GM12878 (cell line): ENCODE results near the gene MAST2. TPM values are rescaled to one million over a fixed set of nuclear protein-coding genes. Genes with fewer than 3 reads are reported as not detected.

ENCODE experiments used
- BHLHE40 ChIP-seq, 2 experiments: fragments of 450-650 bp in 1 of 2; IDR thresholded peaks; 2 replicates each; pipeline ENCODE4 v1.6.1; 2011 to 2017; ENCODE audit warnings: low read depth in 2 of 2, borderline replicate concordance in 1 of 2, improper control_type of control experiment in 1 of 2, low read length in 1 of 2, mild to moderate bottlenecking in 1 of 2
- ESRRA ChIP-seq: IDR thresholded peaks from 2 replicates; pipeline ENCODE4 v1.6.1; 2012; ENCODE audit warnings: mild to moderate bottlenecking, low read length, improper control_type of control experiment
- HDAC6 ChIP-seq: fragments of 200-600 bp; sonication (generic); IDR thresholded peaks from one replicate; pipeline ENCODE4 v1.8.0; 2017; ENCODE audit warnings: antibody characterized with exemption; ENCODE audit not compliant: unreplicated experiment
- IKZF1 ChIP-seq: fragments of 450-650 bp; conservative IDR thresholded peaks from 2 replicates; pipeline ENCODE4 v1.6.1; 2017; ENCODE audit warnings: antibody characterized with exemption, mild to moderate bottlenecking
- IRF4 ChIP-seq: IDR thresholded peaks from 2 replicates; pipeline ENCODE4 v1.6.1; 2011; ENCODE audit warnings: low read depth, low read length
- MTA3 ChIP-seq: IDR thresholded peaks from 2 replicates; pipeline ENCODE4 v1.6.1; 2012; ENCODE audit warnings: low read length, inconsistent platforms, borderline replicate concordance
- POLR2AphosphoS2 ChIP-seq: IDR thresholded peaks from 2 replicates; pipeline ENCODE4 v1.6.1; 2011; ENCODE audit warnings: low read depth, mild to moderate bottlenecking, low read length, improper control_type of control experiment, moderate library complexity
- RB1 ChIP-seq: fragments of 450-650 bp; formaldehyde crosslinking; IDR thresholded peaks from 2 replicates; pipeline ENCODE4 v1.6.1; 2017; ENCODE audit warnings: mild to moderate bottlenecking, borderline replicate concordance
- RCOR1 ChIP-seq: conservative IDR thresholded peaks from 2 replicates; pipeline ENCODE4 v1.6.1; 2012; ENCODE audit warnings: low read depth, low read length, improper control_type of control experiment
- SUPT20H ChIP-seq: IDR thresholded peaks from 2 replicates; pipeline ENCODE4 v1.6.1; 2011; ENCODE audit warnings: low read depth, mild to moderate bottlenecking, low read length, moderate library complexity, borderline replicate concordance; ENCODE audit not compliant: control insufficient read depth
- YY1 ChIP-seq: IDR thresholded peaks from 2 replicates; pipeline ENCODE4 v1.6.1; 2011; ENCODE audit warnings: low read depth, mild to moderate bottlenecking, low read length
- polyA plus RNA-seq, 11 experiments: library from polyadenylated mRNA; depleted of rRNA in 4 of 11; unstranded in 6 of 11; stranded (reverse) in 5 of 11; fragments of >200 nt; fragmentation: Nextera tagmentation in 4 of 11; fragmentation: Illumina TruSeq in 1 of 11; extraction: Ambion mirVana in 4 of 11; extraction: Trizol in 1 of 11; gene quantifications; 1 replicate in 1 of 11; 2 replicates in 10 of 11; pipeline versions ENCODE4 v1.2.1 to v1.2.3, GENCODE V29; 2011 to 2016; ENCODE audit warnings: inconsistent platforms in 2 of 11, missing spikeins in 2 of 11, low read depth in 1 of 11
- total RNA-seq, 4 experiments: library from RNA; depleted of rRNA in 3 of 4; stranded (reverse); fragments of >200 nt in 3 of 4; fragmentation: Illumina TruSeq in 1 of 4; extraction: Trizol in 1 of 4; gene quantifications; 2 replicates each; pipeline versions ENCODE4 v1.2.1 to v1.2.3, GENCODE V29; 2013 to 2021
- TF ChIP-seq, protein P1 (sequence below): fragments of 450-650 bp; IDR thresholded peaks from 2 replicates; pipeline ENCODE4 v1.6.1; 2014; ENCODE audit warnings: mild to moderate bottlenecking
- TF ChIP-seq, protein P2 (sequence below): IDR thresholded peaks from 2 replicates; pipeline ENCODE4 v1.6.1; 2011; ENCODE audit warnings: borderline replicate concordance, low read depth, mild to moderate bottlenecking, moderate library complexity, low read length; ENCODE audit not compliant: insufficient read depth, poor library complexity, severe bottlenecking
- TF ChIP-seq, protein P3 (sequence below): fragments of 450-650 bp; IDR thresholded peaks from 2 replicates; pipeline ENCODE4 v1.6.1; 2017; ENCODE audit warnings: mild to moderate bottlenecking, moderate library complexity
- TF ChIP-seq, protein P4 (sequence below): fragments of 450-650 bp; IDR thresholded peaks from 2 replicates; pipeline ENCODE4 v1.6.1; 2016; ENCODE audit warnings: mild to moderate bottlenecking, moderate library complexity, borderline replicate concordance
- TF ChIP-seq, protein P5 (sequence below): fragments of 450-650 bp; IDR thresholded peaks from 2 replicates; pipeline ENCODE4 v1.6.1; 2017; ENCODE audit warnings: antibody characterized with exemption, mild to moderate bottlenecking, moderate library complexity

Gene MAST2
- total and polyA plus RNA-seq, 10 of the 15 experiments (the other 5 are each of a cell fraction or from before 2014, with no cell fraction given), result 1.0 to 28.7 (median 13.8) TPM

DNA sequence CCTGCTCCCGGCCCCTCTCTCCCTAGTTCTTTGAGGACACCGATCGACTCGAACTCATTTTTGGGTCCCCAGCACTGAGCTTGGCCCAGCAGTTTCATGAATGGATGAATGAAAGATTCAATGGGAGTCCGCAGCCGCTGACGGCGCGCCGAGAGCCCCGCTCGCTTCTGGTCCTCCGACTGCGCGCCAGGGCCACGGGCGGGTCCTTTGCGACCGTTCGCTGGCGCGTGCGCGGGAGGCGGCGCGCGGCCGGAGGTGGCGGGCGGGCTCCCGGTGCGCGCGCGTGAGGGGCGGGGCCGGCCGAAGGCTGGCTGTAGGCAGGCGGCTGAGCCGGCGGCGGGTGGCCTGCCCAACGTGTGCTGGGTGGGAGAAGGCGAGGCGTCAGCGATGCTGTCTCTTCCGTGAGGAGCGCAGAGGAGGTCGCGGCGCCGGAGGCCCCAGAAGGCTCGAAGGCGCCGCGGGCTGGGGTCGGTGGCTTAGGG, at the start of gene MAST2 (continued):
- TF ChIP-seq, protein P1, sequence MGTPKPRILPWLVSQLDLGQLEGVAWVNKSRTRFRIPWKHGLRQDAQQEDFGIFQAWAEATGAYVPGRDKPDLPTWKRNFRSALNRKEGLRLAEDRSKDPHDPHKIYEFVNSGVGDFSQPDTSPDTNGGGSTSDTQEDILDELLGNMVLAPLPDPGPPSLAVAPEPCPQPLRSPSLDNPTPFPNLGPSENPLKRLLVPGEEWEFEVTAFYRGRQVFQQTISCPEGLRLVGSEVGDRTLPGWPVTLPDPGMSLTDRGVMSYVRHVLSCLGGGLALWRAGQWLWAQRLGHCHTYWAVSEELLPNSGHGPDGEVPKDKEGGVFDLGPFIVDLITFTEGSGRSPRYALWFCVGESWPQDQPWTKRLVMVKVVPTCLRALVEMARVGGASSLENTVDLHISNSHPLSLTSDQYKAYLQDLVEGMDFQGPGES, result no peak
- no peak for TF ChIP-seq YY1
- TF ChIP-seq IKZF1, result peak; percentile 82
- TF ChIP-seq, protein P2, sequence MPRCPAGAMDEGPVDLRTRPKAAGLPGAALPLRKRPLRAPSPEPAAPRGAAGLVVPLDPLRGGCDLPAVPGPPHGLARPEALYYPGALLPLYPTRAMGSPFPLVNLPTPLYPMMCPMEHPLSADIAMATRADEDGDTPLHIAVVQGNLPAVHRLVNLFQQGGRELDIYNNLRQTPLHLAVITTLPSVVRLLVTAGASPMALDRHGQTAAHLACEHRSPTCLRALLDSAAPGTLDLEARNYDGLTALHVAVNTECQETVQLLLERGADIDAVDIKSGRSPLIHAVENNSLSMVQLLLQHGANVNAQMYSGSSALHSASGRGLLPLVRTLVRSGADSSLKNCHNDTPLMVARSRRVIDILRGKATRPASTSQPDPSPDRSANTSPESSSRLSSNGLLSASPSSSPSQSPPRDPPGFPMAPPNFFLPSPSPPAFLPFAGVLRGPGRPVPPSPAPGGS, result peak; percentile 25
- no peak for TF ChIP-seq MTA3
- TF ChIP-seq RB1, result peak; percentile 83; the same call in 1 of the 2 replicates
- TF ChIP-seq, protein P3, sequence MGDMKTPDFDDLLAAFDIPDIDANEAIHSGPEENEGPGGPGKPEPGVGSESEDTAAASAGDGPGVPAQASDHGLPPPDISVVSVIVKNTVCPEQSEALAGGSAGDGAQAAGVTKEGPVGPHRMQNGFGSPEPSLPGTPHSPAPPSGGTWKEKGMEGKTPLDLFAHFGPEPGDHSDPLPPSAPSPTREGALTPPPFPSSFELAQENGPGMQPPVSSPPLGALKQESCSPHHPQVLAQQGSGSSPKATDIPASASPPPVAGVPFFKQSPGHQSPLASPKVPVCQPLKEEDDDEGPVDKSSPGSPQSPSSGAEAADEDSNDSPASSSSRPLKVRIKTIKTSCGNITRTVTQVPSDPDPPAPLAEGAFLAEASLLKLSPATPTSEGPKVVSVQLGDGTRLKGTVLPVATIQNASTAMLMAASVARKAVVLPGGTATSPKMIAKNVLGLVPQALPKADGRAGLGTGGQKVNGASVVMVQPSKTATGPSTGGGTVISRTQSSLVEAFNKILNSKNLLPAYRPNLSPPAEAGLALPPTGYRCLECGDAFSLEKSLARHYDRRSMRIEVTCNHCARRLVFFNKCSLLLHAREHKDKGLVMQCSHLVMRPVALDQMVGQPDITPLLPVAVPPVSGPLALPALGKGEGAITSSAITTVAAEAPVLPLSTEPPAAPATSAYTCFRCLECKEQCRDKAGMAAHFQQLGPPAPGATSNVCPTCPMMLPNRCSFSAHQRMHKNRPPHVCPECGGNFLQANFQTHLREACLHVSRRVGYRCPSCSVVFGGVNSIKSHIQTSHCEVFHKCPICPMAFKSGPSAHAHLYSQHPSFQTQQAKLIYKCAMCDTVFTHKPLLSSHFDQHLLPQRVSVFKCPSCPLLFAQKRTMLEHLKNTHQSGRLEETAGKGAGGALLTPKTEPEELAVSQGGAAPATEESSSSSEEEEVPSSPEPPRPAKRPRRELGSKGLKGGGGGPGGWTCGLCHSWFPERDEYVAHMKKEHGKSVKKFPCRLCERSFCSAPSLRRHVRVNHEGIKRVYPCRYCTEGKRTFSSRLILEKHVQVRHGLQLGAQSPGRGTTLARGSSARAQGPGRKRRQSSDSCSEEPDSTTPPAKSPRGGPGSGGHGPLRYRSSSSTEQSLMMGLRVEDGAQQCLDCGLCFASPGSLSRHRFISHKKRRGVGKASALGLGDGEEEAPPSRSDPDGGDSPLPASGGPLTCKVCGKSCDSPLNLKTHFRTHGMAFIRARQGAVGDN, result peak; percentile 66; the same call in 1 of the 2 replicates
- TF ChIP-seq SUPT20H, result no peak
- peak in 1 of 2 experiments; percentile 89; a peak in 2 of 4 replicates for TF ChIP-seq BHLHE40 (IDR thresholded peaks at IDR 0.05; ENCODE audit: borderline replicate concordance in 1 of 2, low read depth in 2 of 2, low read length in 1 of 2)
- TF ChIP-seq POLR2AphosphoS2, result peak; percentile 61; the same call in 1 of the 2 replicates
- TF ChIP-seq IRF4, result no peak
- TF ChIP-seq, protein P4, sequence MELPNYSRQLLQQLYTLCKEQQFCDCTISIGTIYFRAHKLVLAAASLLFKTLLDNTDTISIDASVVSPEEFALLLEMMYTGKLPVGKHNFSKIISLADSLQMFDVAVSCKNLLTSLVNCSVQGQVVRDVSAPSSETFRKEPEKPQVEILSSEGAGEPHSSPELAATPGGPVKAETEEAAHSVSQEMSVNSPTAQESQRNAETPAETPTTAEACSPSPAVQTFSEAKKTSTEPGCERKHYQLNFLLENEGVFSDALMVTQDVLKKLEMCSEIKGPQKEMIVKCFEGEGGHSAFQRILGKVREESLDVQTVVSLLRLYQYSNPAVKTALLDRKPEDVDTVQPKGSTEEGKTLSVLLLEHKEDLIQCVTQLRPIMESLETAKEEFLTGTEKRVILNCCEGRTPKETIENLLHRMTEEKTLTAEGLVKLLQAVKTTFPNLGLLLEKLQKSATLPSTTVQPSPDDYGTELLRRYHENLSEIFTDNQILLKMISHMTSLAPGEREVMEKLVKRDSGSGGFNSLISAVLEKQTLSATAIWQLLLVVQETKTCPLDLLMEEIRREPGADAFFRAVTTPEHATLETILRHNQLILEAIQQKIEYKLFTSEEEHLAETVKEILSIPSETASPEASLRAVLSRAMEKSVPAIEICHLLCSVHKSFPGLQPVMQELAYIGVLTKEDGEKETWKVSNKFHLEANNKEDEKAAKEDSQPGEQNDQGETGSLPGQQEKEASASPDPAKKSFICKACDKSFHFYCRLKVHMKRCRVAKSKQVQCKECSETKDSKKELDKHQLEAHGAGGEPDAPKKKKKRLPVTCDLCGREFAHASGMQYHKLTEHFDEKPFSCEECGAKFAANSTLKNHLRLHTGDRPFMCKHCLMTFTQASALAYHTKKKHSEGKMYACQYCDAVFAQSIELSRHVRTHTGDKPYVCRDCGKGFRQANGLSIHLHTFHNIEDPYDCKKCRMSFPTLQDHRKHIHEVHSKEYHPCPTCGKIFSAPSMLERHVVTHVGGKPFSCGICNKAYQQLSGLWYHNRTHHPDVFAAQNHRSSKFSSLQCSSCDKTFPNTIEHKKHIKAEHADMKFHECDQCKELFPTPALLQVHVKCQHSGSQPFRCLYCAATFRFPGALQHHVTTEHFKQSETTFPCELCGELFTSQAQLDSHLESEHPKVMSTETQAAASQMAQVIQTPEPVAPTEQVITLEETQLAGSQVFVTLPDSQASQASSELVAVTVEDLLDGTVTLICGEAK, result no peak
- no peak for TF ChIP-seq HDAC6
- TF ChIP-seq, protein P5, sequence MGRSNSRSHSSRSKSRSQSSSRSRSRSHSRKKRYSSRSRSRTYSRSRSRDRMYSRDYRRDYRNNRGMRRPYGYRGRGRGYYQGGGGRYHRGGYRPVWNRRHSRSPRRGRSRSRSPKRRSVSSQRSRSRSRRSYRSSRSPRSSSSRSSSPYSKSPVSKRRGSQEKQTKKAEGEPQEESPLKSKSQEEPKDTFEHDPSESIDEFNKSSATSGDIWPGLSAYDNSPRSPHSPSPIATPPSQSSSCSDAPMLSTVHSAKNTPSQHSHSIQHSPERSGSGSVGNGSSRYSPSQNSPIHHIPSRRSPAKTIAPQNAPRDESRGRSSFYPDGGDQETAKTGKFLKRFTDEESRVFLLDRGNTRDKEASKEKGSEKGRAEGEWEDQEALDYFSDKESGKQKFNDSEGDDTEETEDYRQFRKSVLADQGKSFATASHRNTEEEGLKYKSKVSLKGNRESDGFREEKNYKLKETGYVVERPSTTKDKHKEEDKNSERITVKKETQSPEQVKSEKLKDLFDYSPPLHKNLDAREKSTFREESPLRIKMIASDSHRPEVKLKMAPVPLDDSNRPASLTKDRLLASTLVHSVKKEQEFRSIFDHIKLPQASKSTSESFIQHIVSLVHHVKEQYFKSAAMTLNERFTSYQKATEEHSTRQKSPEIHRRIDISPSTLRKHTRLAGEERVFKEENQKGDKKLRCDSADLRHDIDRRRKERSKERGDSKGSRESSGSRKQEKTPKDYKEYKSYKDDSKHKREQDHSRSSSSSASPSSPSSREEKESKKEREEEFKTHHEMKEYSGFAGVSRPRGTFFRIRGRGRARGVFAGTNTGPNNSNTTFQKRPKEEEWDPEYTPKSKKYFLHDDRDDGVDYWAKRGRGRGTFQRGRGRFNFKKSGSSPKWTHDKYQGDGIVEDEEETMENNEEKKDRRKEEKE, result no peak
- no peak for TF ChIP-seq ESRRA
- TF ChIP-seq RCOR1, result no peak
